Stimulated activated CD4-positive, alpha-beta T cell treated with anti-CD3 and anti-CD28 coated beads, Interleukin-4, amount 100 ng/mL, for 4 hours (primary cell): ENCODE measurements around the gene KDM4F.

Experiments used
- DNase-seq, 2 experiments: peaks; one replicate each; pipeline ENCODE4 v3.0.0-alpha.2; 2020

The KDM4F gene

GRCh38 chr11:95066716-95067038 lies 17.5 kb downstream of the KDM4F start, which contains the start of gene SRSF8:
Gene SRSF8, plus strand, starts transcription at chr11:95066919. Its CDS starts 308 bp downstream, at chr11:95067227.
- DNase-seq = no peak

GRCh38 chr11:95067039-95067840 lies 18.0 kb downstream of the KDM4F start:
- peak; percentile 72 to 73 for DNase-seq

GRCh38 chr11:95067841-95068219 lies 18.6 kb downstream of the KDM4F start:
- no peak for DNase-seq

GRCh38 chr11:95068549-95068948 lies 19.3 kb downstream of the KDM4F start:
- peak; percentile 42 to 56 for DNase-seq

GRCh38 chr11:95070471-95070870 lies 21.2 kb downstream of the KDM4F start:
- DNase-seq = no peak

GRCh38 chr11:95072948-95073347 lies 23.7 kb downstream of the KDM4F start:
- DNase-seq = no peak

GRCh38 chr11:95074792-95075563 lies 25.8 kb downstream of the KDM4F start:
- no peak for DNase-seq

- DNase-seq = no peak
These were observed 27.2 kb downstream of the KDM4F start for GRCh38 chr11:95076416-95076815.

- no peak for DNase-seq
These were observed 27.8 kb downstream of the KDM4F start for GRCh38 chr11:95076981-95077380.

- no peak for DNase-seq
These were observed 29.3 kb downstream of the KDM4F start for GRCh38 chr11:95078526-95078925.

- DNase-seq = no peak
These were observed 31.8 kb downstream of the KDM4F start for GRCh38 chr11:95081010-95081409.

- no peak for DNase-seq
These were observed 32.2 kb downstream of the KDM4F start for GRCh38 chr11:95081412-95081811.

- DNase-seq = no peak
These were observed 33.4 kb downstream of the KDM4F start for GRCh38 chr11:95082576-95083001.

GRCh38 chr11:95084509-95084908 lies 35.3 kb downstream of the KDM4F start:
- peak; percentile 33 to 69 for DNase-seq

GRCh38 chr11:95085117-95085816 lies 36.0 kb downstream of the KDM4F start:
- no peak for DNase-seq

- no peak for DNase-seq
These were observed 36.9 kb downstream of the KDM4F start for GRCh38 chr11:95086151-95086550.

GRCh38 chr11:95086836-95087570 lies 37.8 kb downstream of the KDM4F start:
- no peak for DNase-seq

GRCh38 chr11:95088946-95089619 lies 39.9 kb downstream of the KDM4F start:
- peak in 1 of 2 experiments; percentile 8 for DNase-seq

- peak; percentile 82 to 83 for DNase-seq
These were observed 40.7 kb downstream of the KDM4F start, which contains the start of gene ENDOD1 for GRCh38 chr11:95089620-95090542. Gene ENDOD1, plus strand, starts transcription at chr11:95089846. Its CDS starts 82 bp downstream, at chr11:95089928.

GRCh38 chr11:95091663-95092180 lies 42.5 kb downstream of the KDM4F start:
- DNase-seq = no peak
